ENCODE data around the gene DDX27.

The DDX27 gene

GRCh38 chr20:49272654-49273053 lies 53.4 kb downstream of the DDX27 start:
- peaks cover 4% of the 10 kb centered on the region for H3K9me3 ChIP-seq (ENCODE audit: control insufficient read depth, insufficient read depth, low read depth, low read length)
- no peak overlapping the region for H3K27ac ChIP-seq (ENCODE audit: low read depth, low read length)
- H3K4me3 ChIP-seq (ENCODE audit: low read depth, low read length) = no peak overlapping the region
- no peaks in the 10 kb centered on the region for H3K27me3 ChIP-seq (ENCODE audit: control insufficient read depth, insufficient read depth, low read length)
- H3K4me1 ChIP-seq (ENCODE audit: control insufficient read depth, insufficient read depth, low read length) = no peaks in the 10 kb centered on the region
- no peak overlapping the region for H3K9ac ChIP-seq (ENCODE audit: low read length)
- peaks cover 66% of the 10 kb centered on the region for H3K36me3 ChIP-seq (ENCODE audit: control insufficient read depth, insufficient read depth, low read length)

- Histone ChIP-seq H3K27ac (ENCODE audit: low read depth, low read length) (no peak overlapping the region), H3K4me3 (ENCODE audit: low read depth, low read length) (no peak overlapping the region), H3K9me3 (ENCODE audit: control insufficient read depth, insufficient read depth, low read depth, low read length) (peaks cover 3% of the 10 kb centered on the region), H3K36me3 (ENCODE audit: control insufficient read depth, insufficient read depth, low read length) (peaks cover 65% of the 10 kb centered on the region), H3K4me1 (ENCODE audit: control insufficient read depth, insufficient read depth, low read length) (no peaks in the 10 kb centered on the region), H3K9ac (ENCODE audit: low read length) (no peak overlapping the region), H3K27me3 (ENCODE audit: control insufficient read depth, insufficient read depth, low read length) (no peaks in the 10 kb centered on the region)
These were observed 54.6 kb downstream of the DDX27 start for GRCh38 chr20:49273696-49274277.

DNA sequence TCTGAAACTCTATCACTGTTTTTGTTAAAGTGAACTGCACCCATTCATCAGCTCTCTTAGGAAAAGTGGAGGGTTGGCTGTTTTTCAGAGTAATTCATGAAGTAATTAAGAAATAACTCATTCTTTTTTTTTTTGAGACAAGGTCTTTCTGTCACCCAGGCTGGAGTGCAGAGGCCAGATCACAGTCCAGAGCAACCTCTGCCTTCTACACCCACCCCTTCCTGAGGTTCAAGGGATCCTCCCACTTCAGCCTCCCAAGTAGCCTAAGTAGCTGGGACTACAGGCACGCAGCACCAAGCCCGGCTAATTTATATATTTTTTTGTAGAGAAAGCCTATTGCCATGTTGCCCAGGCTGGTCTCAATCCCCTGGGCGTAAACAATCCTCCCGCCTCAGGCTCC lies 56.0 kb downstream of the DDX27 start:
- Histone ChIP-seq H3K27me3 (ENCODE audit: control insufficient read depth, insufficient read depth, low read length) (no peaks in the 10 kb centered on the region), H3K4me3 (ENCODE audit: low read depth, low read length) (no peak overlapping the region), H3K36me3 (ENCODE audit: control insufficient read depth, insufficient read depth, low read length) (peaks cover 65% of the 10 kb centered on the region), H3K9ac (ENCODE audit: low read length) (no peak overlapping the region), H3K27ac (ENCODE audit: low read depth, low read length) (no peak overlapping the region), H3K9me3 (ENCODE audit: control insufficient read depth, insufficient read depth, low read depth, low read length) (no peaks in the 10 kb centered on the region; the same call in 1 of the 2 replicates), H3K4me1 (ENCODE audit: control insufficient read depth, insufficient read depth, low read length) (no peaks in the 10 kb centered on the region)

- Histone ChIP-seq H3K27me3 (ENCODE audit: control insufficient read depth, insufficient read depth, low read length) (no peaks in the 10 kb centered on the region), H3K27ac (ENCODE audit: low read depth, low read length) (no peak overlapping the region), H3K9ac (ENCODE audit: low read length) (no peak overlapping the region), H3K9me3 (ENCODE audit: control insufficient read depth, insufficient read depth, low read depth, low read length) (no peaks in the 10 kb centered on the region; the same call in 1 of the 2 replicates), H3K36me3 (ENCODE audit: control insufficient read depth, insufficient read depth, low read length) (peaks cover 65% of the 10 kb centered on the region), H3K4me3 (ENCODE audit: low read depth, low read length) (no peak overlapping the region), H3K4me1 (ENCODE audit: control insufficient read depth, insufficient read depth, low read length) (no peaks in the 10 kb centered on the region)
These were observed 56.4 kb downstream of the DDX27 start for GRCh38 chr20:49275636-49276035.

DNA sequence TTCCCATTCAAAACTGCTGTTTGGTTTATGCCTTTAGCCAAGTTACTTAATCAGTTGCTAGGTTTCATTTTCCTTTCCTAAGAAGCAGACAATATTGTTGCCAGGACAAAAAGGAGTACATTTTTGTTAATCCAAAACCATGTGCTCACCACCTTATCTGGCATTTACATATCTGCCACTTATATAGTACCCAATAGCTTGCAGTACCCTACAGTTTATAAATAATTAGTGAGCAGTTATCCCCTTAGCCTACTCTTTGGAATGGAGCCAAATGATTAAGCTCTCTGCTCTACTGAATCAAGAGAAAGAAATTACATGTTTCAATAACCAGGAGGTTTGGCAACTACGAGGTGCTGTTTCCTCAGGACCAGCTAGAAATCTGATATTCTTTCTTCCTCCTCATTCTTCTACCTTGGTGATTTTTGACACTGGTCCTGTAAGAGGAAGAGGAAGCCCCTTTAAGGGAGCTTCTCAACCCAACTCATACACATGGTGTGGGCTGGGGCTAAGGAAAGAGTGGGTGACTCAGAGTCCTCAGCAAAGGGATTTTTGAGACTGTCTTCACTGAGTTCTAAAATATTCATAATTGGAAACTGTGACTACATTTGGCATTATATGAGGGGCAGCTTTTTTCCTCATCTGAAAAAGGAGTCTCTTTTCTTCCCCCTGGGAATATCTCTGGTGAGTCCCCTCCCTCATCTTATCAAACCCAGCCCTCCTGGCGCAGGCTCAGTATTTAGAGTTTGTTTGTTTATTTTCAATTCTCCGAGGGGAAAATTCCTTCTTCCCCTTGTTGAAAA lies 57.1 kb downstream of the DDX27 start:
- Histone ChIP-seq H3K4me1 (ENCODE audit: control insufficient read depth, insufficient read depth, low read length) (no peaks in the 10 kb centered on the region), H3K27ac (ENCODE audit: low read depth, low read length) (no peak overlapping the region), H3K9ac (ENCODE audit: low read length) (no peak overlapping the region), H3K9me3 (ENCODE audit: control insufficient read depth, insufficient read depth, low read depth, low read length) (no peaks in the 10 kb centered on the region; the same call in 1 of the 2 replicates), H3K36me3 (ENCODE audit: control insufficient read depth, insufficient read depth, low read length) (peaks cover 65% of the 10 kb centered on the region), H3K27me3 (ENCODE audit: control insufficient read depth, insufficient read depth, low read length) (no peaks in the 10 kb centered on the region), H3K4me3 (ENCODE audit: low read depth, low read length) (peak overlapping the region; percentile 77)

DNA sequence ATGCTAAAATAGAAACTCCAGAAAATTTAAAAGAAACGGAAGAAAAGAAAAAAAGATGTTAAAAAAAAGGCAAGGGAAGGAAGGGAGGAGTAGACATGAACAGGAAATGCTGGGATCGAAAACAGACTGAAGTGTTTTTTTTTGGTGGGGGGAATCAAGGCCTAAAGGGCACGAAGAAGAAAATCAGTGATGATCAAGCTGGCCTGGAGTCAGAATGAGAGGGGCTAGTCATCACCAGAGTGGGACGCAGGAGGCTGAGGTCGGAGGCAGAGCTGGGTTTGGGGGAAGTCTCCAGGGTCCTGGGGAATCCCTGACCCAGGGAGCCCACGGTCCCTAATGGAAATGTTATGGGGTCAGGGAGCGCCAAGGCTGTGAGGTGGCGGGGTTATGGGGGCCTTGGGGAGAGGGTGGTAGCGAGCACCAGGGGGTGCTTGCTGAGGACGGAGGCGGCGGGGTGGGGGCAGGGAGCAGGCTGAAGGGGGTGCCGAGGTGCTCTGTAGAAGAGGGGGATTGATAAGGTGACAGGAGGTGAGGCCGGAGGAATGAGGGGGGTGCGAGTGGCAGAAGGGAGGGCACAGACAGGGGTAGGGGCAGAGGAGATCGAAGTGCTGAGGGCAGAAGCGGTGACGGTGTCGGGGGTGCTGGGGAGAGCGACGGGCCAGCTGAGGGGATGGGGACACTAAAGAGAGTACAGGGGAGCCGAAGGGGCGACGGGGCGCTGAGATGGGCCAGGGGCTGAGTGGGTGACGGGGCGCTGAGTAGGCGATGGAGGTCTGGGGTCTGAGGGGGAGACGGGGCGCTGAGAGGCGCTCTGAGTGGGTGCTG lies 58.0 kb downstream of the DDX27 start:
- Histone ChIP-seq H3K9ac (ENCODE audit: low read length) (peak overlapping the region; percentile 94), H3K9me3 (ENCODE audit: control insufficient read depth, insufficient read depth, low read depth, low read length) (no peaks in the 10 kb centered on the region; the same call in 1 of the 2 replicates), H3K4me1 (ENCODE audit: control insufficient read depth, insufficient read depth, low read length) (0 out of 2 replicates have a peak, but pooled peaks cover 5% of the 10 kb centered on the region), H3K27me3 (ENCODE audit: control insufficient read depth, insufficient read depth, low read length) (no peaks in the 10 kb centered on the region), H3K36me3 (ENCODE audit: control insufficient read depth, insufficient read depth, low read length) (peaks cover 66% of the 10 kb centered on the region), H3K4me3 (ENCODE audit: low read depth, low read length) (peak overlapping the region; percentile 77), H3K27ac (ENCODE audit: low read depth, low read length) (peak overlapping the region; percentile 89; the same call in 1 of the 2 replicates)

- peak overlapping the region; percentile 89 for H3K27ac ChIP-seq (ENCODE audit: low read depth, low read length)
- peaks cover 10% of the 10 kb centered on the region; the same call in 1 of the 2 replicates for H3K4me1 ChIP-seq (ENCODE audit: control insufficient read depth, insufficient read depth, low read length)
- peak overlapping the region; percentile 77 for H3K4me3 ChIP-seq (ENCODE audit: low read depth, low read length)
- peaks cover 67% of the 10 kb centered on the region for H3K36me3 ChIP-seq (ENCODE audit: control insufficient read depth, insufficient read depth, low read length)
- H3K9ac ChIP-seq (ENCODE audit: low read length) = peak overlapping the region; percentile 94
- no peaks in the 10 kb centered on the region; the same call in 1 of the 2 replicates for H3K9me3 ChIP-seq (ENCODE audit: control insufficient read depth, insufficient read depth, low read depth, low read length)
- no peaks in the 10 kb centered on the region for H3K27me3 ChIP-seq (ENCODE audit: control insufficient read depth, insufficient read depth, low read length)
These were observed 58.5 kb downstream of the DDX27 start for GRCh38 chr20:49277786-49278035.

DNA sequence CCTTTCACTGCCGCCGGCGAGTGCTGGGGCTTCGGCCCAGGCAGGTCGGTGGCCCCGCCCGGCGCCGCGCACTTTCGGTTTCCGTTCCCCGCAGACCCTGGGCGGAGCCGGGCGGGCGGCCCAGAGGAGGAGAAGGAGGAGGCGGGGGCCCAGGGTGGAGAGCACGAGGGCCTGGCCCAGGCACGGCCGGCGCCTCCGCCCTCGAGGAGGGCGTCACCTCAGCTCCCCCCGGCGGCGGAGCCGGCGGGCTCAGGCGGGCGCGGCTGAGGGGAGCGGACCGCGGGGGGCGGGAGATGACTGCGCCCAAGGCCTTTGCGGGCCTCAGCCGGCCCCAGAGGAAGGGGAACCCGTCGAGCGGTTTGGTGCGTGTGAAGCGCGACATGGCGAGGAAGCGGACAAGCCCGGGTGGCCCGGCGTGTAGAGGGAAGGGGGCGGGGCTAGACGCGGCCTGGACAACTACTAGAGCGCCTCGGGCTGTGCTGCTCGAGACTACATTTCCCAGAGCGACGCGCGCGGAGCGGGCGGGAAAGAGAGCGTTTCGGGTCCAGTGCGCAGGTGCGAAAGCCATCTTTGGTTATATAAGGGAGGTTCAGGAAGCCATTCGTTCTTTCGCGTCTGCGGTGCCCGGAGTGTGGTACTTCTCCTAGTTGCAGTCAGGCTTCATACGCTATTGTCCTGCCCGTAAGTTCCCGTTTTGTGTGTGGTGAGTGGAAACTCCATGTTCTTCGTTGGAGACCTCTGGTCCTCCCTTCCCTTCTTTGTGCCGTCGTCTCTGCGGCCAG lies 59.0 kb downstream of the DDX27 start, which contains the start of gene ZNFX1:
Gene ZNFX1, minus strand, starts transcription at position 22 of the 782 bp plus-strand sequence. CDS start 2,218 bp downstream, outside the sequence.
- peaks cover 68% of the 10 kb centered on the region for H3K36me3 ChIP-seq (ENCODE audit: control insufficient read depth, insufficient read depth, low read length)
- peak within 1 kb of the TSS; percentile 77 for H3K4me3 ChIP-seq (ENCODE audit: low read depth, low read length)
- peaks cover 14% of the 10 kb centered on the region for H3K4me1 ChIP-seq (ENCODE audit: control insufficient read depth, insufficient read depth, low read length)
- H3K9ac ChIP-seq (ENCODE audit: low read length) = peak within 1 kb of the TSS; percentile 94
- no peaks in the 10 kb centered on the region; the same call in 1 of the 2 replicates for H3K9me3 ChIP-seq (ENCODE audit: control insufficient read depth, insufficient read depth, low read depth, low read length)
- peak within 1 kb of the TSS; percentile 89 for H3K27ac ChIP-seq (ENCODE audit: low read depth, low read length)
- H3K27me3 ChIP-seq (ENCODE audit: control insufficient read depth, insufficient read depth, low read length) = no peaks in the 10 kb centered on the region

- Histone ChIP-seq H3K9ac (ENCODE audit: low read length) (peak overlapping the region; percentile 94), H3K4me3 (ENCODE audit: low read depth, low read length) (peak overlapping the region; percentile 77), H3K36me3 (ENCODE audit: control insufficient read depth, insufficient read depth, low read length) (peaks cover 68% of the 10 kb centered on the region), H3K27ac (ENCODE audit: low read depth, low read length) (peak overlapping the region; percentile 83), H3K9me3 (ENCODE audit: control insufficient read depth, insufficient read depth, low read depth, low read length) (no peaks in the 10 kb centered on the region; the same call in 1 of the 2 replicates), H3K4me1 (ENCODE audit: control insufficient read depth, insufficient read depth, low read length) (peaks cover 22% of the 10 kb centered on the region), H3K27me3 (ENCODE audit: control insufficient read depth, insufficient read depth, low read length) (no peaks in the 10 kb centered on the region)
These were observed 59.8 kb downstream of the DDX27 start for GRCh38 chr20:49278818-49279676.

Measured in HUES6 (cell line).